ENCODE data around the gene GJA1. TPM values are rescaled to one million over a fixed set of nuclear protein-coding genes. Genes with fewer than 3 reads are reported as not detected.
A peak's percentile ranks its signal among the peaks of the same experiment; 100 is the strongest.

GJA1 gene
- total and polyA plus RNA-seq, 2 of the 8 experiments (the other 6 are each of a cell fraction or from before 2014, with no cell fraction given) = 468 to 795 TPM

- Histone ChIP-seq H3K14ac (ENCODE audit: insufficient read length) (no peak overlapping the region), H4K5ac (ENCODE audit: insufficient read length, low read depth, low read length) (no peak overlapping the region), H3K27me3 (replicated peaks in 1 of 4; ENCODE audit: control insufficient read depth in 3 of 4, extremely low read depth in 1 of 4, insufficient read depth in 3 of 4, low read length in 3 of 4) (no peaks in the 10 kb centered on the region), H3K56ac (replicated peaks; ENCODE audit: insufficient read length, low read depth, low read length) (no peak overlapping the region), H3K23ac (ENCODE audit: insufficient read length) (no peak overlapping the region), H4K91ac (replicated peaks; ENCODE audit: insufficient read length, low read length) (no peak overlapping the region), H2BK15ac (ENCODE audit: low read length) (no peak overlapping the region), H3K9me3 (ENCODE audit: insufficient read depth in 2 of 2, low read depth in 1 of 2, low read length in 1 of 2) (no peaks in the 10 kb centered on the region), H3K4me1 (replicated peaks in 1 of 4; ENCODE audit: control insufficient read depth in 3 of 4, insufficient read depth in 4 of 4, low read length in 3 of 4) (peaks cover 0 to 27% (median 9%) of the 10 kb centered on the region in 4 experiments; a peak in 6 of 7 replicates), H2BK20ac (ENCODE audit: low read length) (no peak overlapping the region), H4K8ac (ENCODE audit: extremely low read depth, insufficient read depth, low read length) (no peak overlapping the region), H4K20me1 (replicated peaks in 1 of 2; ENCODE audit: control insufficient read depth in 1 of 2, insufficient read depth in 2 of 2, low read length in 2 of 2) (peaks cover 15 to 25% of the 10 kb centered on the region in 2 experiments), H3K4ac (replicated peaks; ENCODE audit: insufficient read length, low read depth, low read length) (no peak overlapping the region), H2BK5ac (ENCODE audit: low read depth, low read length) (no peak overlapping the region), H3K36me3 (ENCODE audit: control insufficient read depth in 2 of 4, insufficient read depth in 4 of 4, low read length in 3 of 4) (peaks cover 0 to 54% (median 7%) of the 10 kb centered on the region in 4 experiments; a peak in 4 of 8 replicates), H2AFZ (ENCODE audit: low read length) (no peak overlapping the region), H3K9ac (replicated peaks in 1 of 4; ENCODE audit: extremely low read depth in 1 of 4, low read depth in 3 of 4, low read length in 3 of 4) (no peak overlapping the region), H2BK12ac (ENCODE audit: low read depth, low read length) (no peak overlapping the region), H2AK5ac (ENCODE audit: low read depth, low read length) (no peak overlapping the region), H3K4me3 (ENCODE audit: extremely low read depth in 1 of 4, insufficient read depth in 2 of 4, low read depth in 3 of 4, low read length in 4 of 4) (peak overlapping the region; percentile 85 to 94 (median 92)), H3K4me2 (ENCODE audit: insufficient read depth in 1 of 2, low read depth in 2 of 2, low read length in 2 of 2) (peak overlapping the region; percentile 79 to 80), H3K27ac (ENCODE audit: low read depth, low read length) (no peak overlapping the region), H2BK120ac (replicated peaks; ENCODE audit: low read depth, low read length) (no peak overlapping the region), H3K23me2 (ENCODE audit: low read depth, low read length) (peaks cover 9% of the 10 kb centered on the region), H3K79me1 (ENCODE audit: low read depth, low read length) (no peaks in the 10 kb centered on the region), H3K18ac (ENCODE audit: extremely low read depth, low read length) (no peak overlapping the region), H3K79me2 (ENCODE audit: control insufficient read depth in 1 of 2, insufficient read depth in 2 of 2, low read length in 2 of 2) (peaks cover 54 to 100% of the 10 kb centered on the region in 2 experiments)
- no peak for DNase-seq (ENCODE audit: low read depth in 1 of 2, low spot score in 2 of 2)
- TF ChIP-seq RNF2 (IDR thresholded peaks at IDR 0.05; ENCODE audit: borderline replicate concordance, low read depth, low read length, missing control alignments, poor library complexity, severe bottlenecking) = no peak
- TF ChIP-seq E2F6 (IDR thresholded peaks at IDR 0.05) = no peak
- no peak for TF ChIP-seq JUND (IDR thresholded peaks at IDR 0.05; ENCODE audit: low read length)
- TF ChIP-seq ASH2L (IDR thresholded peaks at IDR 0.05; ENCODE audit: low read length) = no peak
- no peak for TF ChIP-seq NRF1 (IDR thresholded peaks at IDR 0.05; ENCODE audit: low read depth, low read length)
- CTCF ChIA-PET (ENCODE audit: partially characterized antibody) = interaction anchor here (0.6 to 1.6 kb wide), 2 partner anchors 39 to 410 kb away, joined by 3 to 7 read pairs; no protein-coding TSS in a partner anchor
- 29% methylated on average over 3 of the region's 3 CpGs; no CpG with 5 or more reads in 1 of the 2 experiments for WGBS, 2 experiments (ENCODE audit: extremely low coverage in 1 of 2, insufficient coverage in 1 of 2, insufficient read length in 1 of 2, insufficient replicate concordance in 2 of 2, low coverage in 1 of 2, low lambda C conversion rate in 2 of 2, missing lambda C conversion rate in 1 of 2)
- no peak for FAIRE-seq
- POLR2A ChIA-PET (ENCODE audit: partially characterized antibody) = interaction anchor here (0.7 to 6.7 kb wide), 11 partner anchors 11 to 411 kb away, joined by 3 to 63 read pairs (median 4); no protein-coding TSS in a partner anchor
These were observed 3.4 kb downstream of the GJA1 start for GRCh38 chr6:121438869-121439268.
